HG03064 (cell line): ENCODE data around the gene SPATA31E1.
"Not testable (repeated sequence)": the region's sequence is repeated elsewhere in the genome, so short reads cannot be mapped to it uniquely, and the experiment has no call there.

ENCODE experiments used
- ATAC-seq: cut with Tn5 transposase; IDR thresholded peaks from one replicate; pipeline ENCODE4 v1.9.1; 2021; ENCODE audit warnings: low read depth; ENCODE audit not compliant: unreplicated experiment

Gene SPATA31E1

DNA sequence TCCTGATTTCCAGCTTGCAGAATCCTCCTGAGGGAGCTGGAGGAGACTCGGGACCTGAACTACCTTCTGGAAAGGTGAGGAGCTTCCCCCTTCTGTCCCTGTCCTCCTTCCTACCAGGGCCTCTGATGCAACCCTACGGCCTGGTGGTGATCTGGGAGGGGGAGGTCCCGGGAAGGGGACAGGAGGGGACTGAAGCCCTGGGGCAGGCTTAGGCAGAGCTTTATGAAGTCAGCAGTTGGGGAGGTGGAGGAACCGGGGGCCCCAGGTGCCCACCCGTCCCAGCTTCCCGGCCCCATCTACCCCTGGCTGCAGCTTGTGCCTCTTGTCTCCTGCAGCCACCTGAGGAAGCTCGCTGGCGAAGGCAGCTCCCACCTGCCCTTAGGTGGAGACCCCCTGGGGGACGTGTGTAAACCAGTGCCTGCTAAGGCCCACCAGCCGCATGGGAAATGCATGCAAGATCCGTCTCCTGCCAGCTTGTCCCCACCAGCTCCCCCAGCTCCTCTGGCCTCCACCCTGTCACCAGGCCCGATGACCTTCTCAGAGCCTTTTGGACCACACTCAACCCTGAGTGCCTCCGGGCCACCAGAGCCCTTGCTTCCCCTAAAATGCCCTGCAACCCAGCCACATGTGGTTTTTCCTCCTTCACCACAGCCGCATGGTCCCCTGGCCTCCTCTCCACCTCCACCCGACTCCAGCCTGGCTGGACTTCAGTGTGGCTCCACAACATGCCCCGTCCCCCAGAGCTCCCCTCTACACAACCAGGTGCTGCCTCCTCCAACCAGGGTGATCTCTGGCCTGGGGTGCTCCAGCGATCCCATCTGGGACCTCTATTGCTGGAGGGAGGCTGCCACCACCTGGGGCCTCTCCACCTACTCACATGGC lies 2.1 kb downstream of the SPATA31E1 start:
- ATAC-seq, result no peak

DNA sequence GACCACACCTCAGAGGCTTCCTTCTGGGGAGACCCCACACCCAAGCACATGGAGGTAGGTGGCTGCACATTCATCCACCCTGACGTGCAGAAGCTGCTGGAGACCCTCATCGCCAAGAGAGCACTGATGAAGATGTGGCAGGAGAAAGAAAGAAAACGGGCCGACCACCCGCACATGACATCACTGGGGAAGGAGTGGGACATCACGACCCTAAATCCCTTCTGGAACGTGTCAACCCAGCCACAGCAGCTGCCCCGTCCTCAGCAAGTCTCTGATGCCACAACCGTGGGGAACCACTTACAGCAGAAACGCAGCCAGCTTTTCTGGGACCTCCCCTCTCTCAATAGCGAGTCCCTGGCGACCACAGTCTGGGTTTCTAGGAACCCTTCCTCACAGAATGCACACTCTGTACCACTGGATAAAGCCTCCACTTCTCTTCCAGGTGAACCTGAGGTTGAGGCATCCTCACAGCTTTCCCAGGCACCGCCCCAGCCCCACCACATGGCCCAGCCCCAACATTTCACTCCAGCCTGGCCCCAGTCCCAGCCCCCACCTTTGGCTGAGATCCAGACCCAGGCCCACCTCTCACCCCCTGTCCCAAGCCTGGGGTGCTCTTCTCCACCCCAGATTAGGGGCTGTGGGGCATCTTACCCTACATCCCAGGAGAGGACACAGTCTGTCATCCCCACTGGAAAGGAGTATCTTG lies 3.0 kb downstream of the SPATA31E1 start:
- ATAC-seq, result no peak

DNA sequence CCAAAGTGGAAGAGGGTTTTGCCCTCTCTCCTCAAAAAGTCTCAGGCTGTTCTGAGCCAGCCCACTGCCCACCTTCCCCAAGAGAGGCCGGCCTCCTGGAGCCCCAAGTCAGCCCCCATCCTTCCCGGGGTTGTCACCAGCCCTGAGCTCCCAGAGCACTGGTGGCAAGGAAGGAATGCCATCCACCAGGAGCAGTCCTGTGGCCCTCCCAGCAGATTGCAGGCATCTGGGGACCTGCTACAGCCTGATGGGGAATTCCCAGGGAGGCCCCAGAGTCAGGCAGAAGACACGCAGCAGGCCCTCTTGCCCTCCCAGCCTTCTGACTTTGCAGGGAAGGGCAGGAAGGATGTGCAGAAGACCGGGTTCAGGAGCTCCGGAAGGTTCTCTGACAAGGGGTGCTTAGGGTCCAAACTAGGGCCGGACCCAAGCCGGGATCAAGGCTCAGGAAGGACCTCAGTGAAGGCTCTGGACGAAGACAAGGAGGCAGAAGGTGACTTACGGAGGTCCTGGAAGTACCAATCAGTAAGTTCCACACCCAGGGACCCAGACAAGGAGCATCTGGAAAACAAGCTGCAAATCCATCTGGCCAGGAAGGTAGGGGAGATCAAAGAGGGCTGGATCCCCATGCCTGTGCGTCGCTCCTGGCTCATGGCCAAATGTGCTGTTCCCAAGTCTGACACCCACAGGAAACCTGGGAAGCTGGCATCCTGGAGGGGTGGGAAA lies 3.7 kb downstream of the SPATA31E1 start:
- ATAC-seq, result no peak

DNA sequence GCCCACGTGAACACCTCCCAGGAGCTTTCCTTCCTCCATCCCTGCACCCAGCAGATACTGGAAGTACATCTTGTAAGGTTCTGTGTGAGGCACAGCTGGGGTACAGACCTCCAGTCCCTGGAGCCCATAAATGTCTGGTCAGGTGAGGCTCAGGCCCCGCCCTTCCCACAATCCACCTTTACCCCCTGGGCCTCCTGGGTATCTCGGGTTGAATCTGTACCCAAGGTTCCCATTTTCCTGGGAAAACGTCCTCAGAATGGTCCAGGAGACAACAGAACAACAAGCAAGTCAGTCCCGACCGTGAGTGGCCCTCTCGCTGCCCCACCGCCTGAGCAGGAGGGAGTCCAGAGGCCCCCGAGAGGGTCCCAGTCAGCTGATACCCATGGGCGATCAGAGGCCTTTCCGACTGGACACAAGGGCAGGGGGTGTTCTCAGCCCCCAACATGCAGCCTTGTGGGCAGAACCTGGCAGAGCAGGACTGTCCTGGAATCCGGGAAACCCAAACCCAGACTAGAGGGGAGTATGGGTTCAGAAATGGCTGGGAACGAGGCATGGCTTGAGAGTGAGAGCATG lies 4.3 kb downstream of the SPATA31E1 start:
- ATAC-seq, result no peak

DNA sequence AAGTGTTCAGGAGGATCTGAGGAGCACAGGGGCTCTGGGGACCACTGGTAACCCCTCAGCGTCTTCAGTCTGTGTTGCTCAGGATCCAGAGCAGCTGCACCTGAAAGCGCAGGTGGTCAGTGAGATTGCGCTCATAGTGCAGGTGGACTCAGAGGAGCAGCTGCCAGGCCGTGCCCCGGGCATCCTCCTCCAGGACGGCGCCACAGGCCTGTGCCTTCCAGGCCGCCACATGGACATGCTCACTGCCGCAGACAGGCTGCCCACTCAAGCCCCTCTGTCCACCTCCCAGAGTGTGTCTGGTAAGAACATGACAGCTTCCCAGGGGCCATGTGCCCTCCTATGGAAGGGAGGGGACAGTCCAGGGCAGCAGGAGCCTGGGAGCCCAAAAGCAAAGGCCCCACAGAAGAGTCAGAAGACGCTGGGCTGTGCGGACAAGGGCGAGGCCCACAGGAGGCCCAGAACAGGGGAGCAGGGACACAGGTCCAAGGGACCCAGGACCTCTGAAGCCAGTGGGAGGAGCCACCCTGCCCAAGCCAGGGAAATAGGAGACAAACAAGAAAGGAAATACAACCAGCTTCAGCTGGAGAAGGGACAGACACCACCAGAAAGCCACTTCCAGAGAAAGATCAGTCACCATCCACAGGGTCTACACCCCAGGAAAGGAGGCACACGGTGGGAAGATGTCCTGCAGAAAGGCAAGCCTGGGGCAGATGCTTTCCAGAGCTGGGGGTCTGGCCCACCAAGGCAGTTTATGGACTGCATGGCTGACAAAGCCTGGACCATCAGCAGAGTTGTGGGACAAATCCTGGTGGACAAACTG lies 5.2 kb downstream of the SPATA31E1 start:
- ATAC-seq, result no peak

DNA sequence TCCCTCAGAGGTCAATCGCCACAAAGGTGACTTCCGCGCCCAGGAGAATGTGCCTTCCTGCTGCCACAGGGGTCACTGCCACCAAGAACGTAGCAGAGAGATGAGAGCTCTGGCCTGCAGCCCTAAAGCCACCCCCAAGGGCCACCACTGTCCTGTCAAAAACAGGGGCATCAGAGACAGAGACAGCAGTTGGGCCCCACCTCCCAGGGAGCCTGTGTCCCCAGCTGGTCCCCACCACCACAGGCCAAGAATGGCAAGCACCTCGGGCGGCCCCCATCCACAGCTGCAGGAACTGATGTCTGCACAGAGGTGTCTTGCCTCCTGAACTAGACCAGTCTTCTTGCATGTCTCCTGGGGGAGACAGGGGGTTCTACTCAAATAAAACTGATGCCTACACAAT lies 5.8 kb downstream of the SPATA31E1 start:
- no peak for ATAC-seq

DNA sequence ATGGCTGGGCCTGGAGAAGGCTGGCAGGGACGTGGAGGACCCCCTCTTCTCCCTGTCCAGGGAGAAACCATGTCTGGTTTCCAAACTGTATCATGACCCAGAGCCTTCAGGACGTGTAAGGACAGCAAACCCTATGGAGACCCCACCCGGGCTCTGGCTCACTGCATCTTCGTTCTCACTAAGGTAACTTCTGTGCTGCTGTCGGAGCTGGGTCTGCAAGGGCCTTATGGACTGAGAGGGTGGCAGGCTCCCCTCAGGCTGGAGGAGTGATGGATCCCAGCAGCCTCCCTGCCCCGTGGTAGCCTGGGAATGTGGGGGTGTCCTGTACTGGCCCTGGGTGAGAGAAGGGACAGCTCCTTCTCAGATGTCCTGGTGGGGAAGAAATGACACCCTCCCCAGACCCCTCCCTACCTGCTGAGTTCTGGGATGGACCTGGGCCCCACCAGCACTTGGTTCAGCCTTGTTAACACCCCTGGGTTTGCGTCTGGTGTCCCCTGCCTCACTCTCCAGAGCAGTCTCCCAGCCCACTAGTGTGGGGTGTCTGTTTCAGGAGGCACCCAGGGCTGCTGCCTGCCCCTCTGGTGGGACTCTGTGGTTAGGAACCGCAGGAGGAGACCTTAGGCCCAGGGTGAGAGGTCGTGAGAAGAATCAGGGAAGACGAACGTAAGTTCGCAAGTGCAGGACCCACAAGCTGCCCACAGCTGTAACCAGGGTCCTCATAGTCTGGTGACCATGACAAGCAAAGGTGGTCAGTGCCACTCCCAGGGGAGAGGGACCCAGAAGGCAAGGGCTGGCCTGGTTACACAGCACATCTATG lies 6.6 kb downstream of the SPATA31E1 start:
- ATAC-seq, result no peak

DNA sequence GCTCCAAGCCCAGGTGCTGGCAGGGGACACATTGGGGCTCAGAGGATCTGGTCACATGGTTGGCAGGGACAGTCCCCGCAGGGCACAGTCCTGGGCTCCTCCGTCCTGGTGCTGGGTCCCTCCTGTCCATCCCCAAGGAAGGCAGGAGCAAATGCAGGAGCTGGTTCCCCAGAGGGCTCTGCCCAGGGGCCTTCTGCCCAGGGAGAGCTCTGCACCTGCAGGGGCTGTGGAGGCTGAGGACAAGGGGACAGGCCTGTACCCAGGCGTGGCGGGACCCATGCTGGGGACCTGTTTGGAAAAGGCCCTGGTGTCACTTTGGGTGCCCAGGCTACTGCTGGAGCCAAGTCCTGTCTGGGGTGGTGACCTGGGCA lies 7.2 kb downstream of the SPATA31E1 start:
- no peak for ATAC-seq

DNA sequence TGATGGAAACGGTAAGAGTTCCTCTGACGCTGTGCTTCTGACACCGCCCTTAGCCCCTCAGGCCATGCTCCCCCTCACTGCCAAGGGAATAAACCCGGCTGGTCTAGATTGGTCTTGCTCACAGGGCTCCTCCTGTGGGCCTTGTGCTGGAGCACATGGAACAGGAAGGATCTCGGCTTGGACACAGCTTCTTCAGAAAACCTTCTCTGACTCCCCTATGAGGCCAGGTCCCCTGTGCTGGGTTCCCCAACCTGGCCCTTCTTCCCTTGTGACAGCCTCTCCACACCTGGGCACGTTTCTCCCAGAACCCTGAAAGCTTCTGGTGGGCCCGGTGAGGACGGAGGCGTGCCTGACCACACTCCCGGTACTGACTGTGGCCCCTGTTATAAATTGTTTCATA lies 8.2 kb downstream of the SPATA31E1 start:
- ATAC-seq, result no peak

DNA sequence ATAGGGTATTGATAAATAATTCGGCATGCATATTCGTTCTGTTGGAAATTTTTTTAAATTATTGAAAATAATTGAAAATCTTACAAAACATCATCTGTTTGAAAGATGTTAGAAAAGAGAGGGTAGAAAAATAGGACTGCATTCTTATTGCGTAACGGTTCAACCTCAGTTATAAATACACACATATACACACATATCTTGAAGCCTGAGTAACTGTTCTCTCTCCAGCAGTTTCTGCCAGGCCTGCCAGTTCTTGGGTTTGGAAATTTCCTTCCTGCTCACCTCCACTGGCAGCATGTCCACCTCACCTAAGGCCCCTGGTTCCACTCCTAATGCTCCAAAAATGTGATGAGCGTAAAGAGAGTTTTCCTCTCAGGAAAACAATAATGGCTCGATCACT lies 9.1 kb downstream of the SPATA31E1 start:
- no peak for ATAC-seq

DNA sequence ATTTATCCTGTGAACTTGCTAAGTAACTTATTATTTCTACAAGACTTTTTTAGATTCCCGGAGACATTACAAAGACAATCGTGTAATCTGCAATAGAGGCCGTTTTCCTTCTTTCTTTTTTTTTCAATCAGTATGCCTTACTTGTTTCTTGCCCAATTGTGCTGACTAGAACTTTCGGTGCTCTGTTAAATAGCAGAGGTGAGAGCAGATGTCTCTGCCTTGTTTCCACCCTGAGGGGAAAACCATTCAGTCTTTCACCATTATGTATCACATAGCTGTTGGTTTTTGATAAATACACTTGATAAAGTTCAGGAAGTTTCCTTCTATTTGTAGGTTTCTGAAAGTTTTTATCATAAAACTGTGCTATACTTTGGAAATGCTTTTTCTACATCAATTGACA lies 10.3 kb downstream of the SPATA31E1 start:
- no peak for ATAC-seq

DNA sequence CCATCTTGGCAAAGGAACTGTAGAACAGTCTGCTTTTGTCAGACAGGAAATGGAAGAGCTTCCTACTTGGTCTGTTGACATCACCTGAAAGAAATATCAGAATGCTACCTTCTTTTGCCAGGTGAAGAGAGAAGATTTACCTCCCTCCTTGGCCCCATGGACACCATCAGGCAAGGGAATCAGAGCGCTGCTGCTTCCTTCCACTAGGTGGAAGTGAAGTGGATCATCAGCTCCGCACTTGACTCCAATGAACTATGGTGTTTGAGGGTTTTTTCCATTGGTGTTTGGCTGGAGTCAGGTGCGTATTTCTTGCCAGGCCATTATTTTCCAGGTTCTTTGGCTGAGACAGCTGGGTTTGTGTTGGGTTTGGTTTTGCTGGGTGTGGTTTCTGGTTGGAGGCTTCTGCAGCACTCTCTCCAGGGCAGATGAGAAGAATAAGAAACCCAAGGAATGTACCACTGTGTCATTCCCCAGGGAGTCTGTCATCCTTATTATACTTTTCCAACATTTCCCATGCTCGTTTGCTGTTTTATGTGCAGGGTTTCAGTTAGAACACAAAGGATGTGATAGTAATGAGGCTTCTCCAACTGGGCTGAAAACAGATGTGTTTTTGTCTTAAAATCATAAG lies 12.4 kb downstream of the SPATA31E1 start:
- no peak for ATAC-seq

DNA sequence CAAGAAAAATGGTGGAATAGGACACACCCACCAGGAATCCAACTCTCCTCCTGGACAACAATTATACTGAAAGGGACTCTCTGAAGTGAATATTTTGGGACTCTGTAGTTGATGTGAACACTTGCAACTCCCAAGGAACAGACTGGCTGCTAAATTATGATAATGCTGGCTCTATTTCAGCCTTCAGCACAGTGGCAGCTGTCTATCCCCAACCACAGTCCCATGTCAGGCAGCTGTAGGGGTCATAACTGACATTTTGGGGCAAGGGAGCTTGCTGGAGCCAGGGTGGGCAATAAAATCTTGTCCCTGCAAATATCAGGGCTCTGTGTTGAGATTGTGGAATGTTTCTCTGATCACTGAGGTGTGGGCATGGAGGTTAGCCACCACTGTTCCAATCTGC lies 14.2 kb downstream of the SPATA31E1 start:
- no peak for ATAC-seq

DNA sequence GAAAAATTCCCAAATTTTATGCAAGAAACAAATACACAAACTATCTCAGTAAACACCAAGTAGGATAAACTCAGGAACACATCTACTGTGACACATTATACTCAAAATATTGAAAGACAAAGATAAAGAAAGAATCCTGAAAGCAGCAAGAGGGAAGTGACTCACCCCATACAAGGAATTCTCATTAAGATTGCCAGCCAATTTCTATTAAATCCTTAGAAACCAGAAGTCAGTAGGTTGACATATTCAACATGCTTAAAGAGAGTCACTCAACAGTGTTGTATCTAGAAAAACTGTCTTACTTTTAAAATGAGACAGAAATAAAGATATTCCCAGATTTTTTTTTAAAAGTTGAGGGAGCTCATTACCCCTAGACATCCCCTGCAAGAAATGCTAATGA lies 15.5 kb downstream of the SPATA31E1 start:
- no peak for ATAC-seq

DNA sequence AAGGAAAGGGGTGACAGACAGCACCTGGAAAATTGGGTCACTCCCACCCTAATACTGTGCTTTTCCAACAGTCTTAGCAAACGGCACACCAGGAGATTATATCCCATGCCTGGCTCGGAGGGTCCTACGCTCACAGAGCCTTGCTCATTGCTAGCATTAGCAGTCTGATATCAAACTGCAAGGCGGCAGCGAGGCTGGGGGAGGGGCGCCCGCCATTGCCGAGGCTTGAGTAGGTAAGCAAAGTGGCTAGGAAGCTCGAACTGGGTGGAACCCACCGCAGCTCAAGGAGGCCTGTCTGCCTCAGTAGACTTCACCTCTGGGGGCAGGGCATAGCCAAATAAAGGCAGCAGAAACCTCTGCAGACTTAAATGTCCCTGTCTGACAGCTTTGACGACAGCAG lies 19.7 kb downstream of the SPATA31E1 start:
- ATAC-seq, result not testable (repeated sequence)

DNA sequence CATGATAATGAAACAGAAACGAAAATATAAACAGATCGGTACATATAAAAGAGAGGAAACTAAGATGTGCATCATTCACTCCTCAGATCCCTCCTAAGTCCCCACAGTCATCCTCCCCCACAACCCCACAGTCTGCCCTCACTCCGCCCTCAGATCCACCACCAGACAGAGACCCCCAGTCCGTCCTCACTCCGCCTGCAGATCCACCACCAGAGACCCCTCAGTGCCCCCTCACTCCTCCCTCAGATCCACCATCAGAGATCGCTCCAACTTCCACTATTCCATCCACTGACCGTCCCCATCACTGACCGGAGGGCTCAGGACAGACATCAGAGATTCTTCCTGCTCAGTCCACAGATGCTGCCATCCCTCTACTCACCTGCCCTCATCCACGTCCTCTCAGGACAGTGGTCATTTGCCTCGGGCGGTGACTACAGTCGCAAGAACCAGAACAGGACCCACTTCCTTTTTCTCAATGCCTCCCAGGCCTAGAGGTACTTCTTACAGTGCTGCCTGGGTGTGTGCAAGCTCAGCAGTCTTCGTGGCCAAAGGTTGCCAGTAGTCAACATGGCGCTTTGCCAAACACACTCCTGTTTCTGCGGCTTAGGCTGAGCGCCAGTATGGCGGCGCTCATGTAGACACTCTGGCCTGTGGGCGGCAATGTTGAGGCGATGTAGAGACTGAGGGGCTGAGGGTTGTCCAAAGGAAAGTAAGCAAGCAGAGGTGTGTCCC lies 26.8 kb downstream of the SPATA31E1 start:
- no peak for ATAC-seq

DNA sequence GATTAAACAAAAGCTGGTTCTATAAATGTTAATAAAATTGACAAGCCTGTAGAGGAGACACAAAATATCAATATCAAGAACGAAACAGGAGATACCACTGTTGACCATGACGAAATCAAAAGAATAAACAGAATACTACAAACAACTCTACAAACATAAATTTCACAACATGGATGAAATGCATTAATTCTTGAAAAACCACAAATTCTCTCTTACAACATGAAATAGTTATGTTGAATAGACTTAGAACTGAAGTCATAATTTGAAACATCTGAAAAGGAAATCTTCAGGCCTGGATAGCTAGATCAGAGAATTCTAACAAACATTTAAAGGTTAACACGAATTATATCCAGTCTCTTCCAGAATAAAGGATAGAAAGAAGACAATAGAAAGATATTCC lies 28.1 kb downstream of the SPATA31E1 start:
- no peak for ATAC-seq

DNA sequence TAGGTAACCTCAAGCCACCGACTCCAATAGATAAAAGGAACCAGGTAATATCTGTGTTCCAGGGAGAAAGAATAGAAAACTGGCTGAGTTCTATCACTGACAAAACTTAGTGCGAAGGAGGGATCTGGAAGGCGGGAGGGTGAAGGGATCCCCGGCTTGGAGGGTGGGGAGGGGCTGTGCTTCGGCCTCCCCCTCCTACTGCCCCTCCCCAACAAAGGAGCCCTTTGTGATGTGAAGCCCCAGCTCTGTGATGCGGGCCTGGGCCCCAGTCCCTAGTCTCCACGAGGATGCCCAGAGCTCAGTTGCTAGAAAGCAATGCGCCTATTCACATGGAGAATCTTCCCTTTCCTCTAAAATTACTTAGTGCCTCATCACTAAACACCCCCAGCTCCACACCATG lies 35.0 kb downstream of the SPATA31E1 start, which contains the start of gene SPATA31C1:
Gene SPATA31C1, plus strand, starts transcription at position 301 of the 400 bp plus-strand sequence.
- ATAC-seq, result not testable (repeated sequence)
